IPS-15b (cell line): ENCODE measurements around the gene TAS1R3.

ENCODE experiments used
- H3K27me3 ChIP-seq: one replicate; pipeline ENCODE4 v1.6.1; 2013; ENCODE audit warnings: low read length; ENCODE audit not compliant: control insufficient read depth, insufficient read depth
- H3K36me3 ChIP-seq: one replicate; pipeline ENCODE4 v1.6.1; 2013; ENCODE audit warnings: low read length; ENCODE audit not compliant: control insufficient read depth, insufficient read depth
- H3K4me1 ChIP-seq: one replicate; pipeline ENCODE4 v1.6.1; 2013; ENCODE audit warnings: mild to moderate bottlenecking, low read length; ENCODE audit not compliant: control insufficient read depth, insufficient read depth
- H3K4me3 ChIP-seq: one replicate; pipeline ENCODE4 v1.5.1; 2013; ENCODE audit warnings: low read depth, low read length
- H3K9ac ChIP-seq: one replicate; pipeline ENCODE4 v1.6.1; 2013; ENCODE audit warnings: low read depth, mild to moderate bottlenecking, low read length
- H3K9me3 ChIP-seq: one replicate; pipeline ENCODE4 v1.6.1; 2013; ENCODE audit warnings: mild to moderate bottlenecking, low read length; ENCODE audit not compliant: control insufficient read depth, insufficient read depth

TAS1R3 gene

DNA sequence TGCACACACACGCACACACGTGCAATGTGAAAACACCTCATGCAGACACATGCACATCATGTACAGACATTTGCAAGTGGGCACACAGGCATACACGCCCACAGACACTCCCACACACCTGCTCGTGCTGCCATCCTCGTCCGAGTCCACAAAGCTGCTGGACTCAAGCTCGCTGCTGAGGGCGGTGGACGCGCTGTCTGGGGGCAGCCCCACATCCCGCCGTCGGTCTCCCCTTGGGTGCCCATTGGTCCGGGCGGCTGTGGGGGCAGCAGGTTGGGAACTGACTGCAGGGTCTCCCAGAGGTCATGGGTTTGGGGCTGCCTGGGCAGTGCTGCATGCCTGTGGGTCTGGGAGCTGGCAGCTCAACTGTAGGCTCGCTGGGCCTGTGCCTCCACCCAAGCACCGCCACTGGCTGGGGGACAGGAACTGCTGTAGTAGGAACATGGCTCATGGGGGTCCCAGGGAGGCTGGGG lies 10.5 kb downstream of the TAS1R3 start:
- Histone ChIP-seq H3K4me1 (no peaks in the 10 kb centered on the region), H3K36me3 (peaks cover 34% of the 10 kb centered on the region), H3K9ac (no peak overlapping the region), H3K4me3 (no peak overlapping the region), H3K27me3 (no peaks in the 10 kb centered on the region), H3K9me3 (no peaks in the 10 kb centered on the region)

DNA sequence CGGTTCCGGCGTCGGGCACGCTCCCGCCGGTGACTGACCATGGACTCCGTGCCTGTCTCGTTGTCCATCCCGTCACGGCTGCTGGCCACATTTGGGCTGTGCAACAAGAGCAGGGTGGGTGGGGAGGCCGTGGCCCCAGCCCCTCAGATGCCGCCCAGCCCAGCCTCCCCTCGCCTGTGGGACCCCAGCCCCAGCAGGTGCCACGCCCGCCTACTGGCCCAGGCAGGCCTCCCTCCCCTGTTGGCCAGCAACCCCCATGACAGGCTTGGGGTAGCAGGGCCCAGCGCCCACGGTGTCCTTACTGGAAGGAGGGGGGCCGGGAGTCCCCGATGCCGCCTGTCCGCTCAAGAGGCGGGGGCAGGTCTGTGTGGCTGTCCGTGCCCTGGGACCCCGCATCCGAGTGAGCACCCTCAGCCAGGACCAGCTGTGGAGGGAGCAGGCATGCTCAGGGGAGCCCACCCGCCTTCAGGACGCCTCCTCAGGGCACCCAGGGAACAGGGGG lies 11.0 kb downstream of the TAS1R3 start:
- Histone ChIP-seq H3K27me3 (no peaks in the 10 kb centered on the region), H3K4me1 (no peaks in the 10 kb centered on the region), H3K9ac (no peak overlapping the region), H3K36me3 (peaks cover 29% of the 10 kb centered on the region), H3K9me3 (no peaks in the 10 kb centered on the region), H3K4me3 (no peak overlapping the region)

DNA sequence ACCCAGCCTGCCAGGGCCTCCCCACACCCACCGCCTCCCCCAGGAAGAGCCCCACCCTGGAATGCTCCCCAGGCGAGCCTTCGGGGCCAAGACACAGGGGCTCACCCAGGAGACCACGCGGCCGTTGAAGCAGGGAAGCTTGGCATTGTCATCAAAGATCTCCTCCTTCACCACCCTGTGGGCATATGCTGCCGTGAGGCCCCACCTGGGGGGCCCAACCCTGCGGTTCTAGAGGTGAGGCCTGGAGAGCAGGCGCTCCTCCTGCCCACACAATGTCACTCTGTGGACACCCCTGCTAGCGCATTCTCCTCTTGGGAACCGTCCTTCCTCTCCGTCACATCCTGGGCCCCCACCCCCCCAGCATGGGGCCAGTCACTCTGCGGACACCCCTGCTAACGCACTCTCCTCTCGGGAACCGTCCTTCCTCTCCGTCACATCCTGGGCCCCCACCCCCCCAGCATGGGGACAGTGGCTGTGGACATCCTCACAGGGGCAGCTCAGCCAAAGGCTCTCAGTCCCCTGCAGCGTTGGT lies 11.6 kb downstream of the TAS1R3 start:
- Histone ChIP-seq H3K9ac (no peak overlapping the region), H3K4me1 (no peaks in the 10 kb centered on the region), H3K27me3 (no peaks in the 10 kb centered on the region), H3K9me3 (no peaks in the 10 kb centered on the region), H3K4me3 (no peak overlapping the region), H3K36me3 (peaks cover 26% of the 10 kb centered on the region)

DNA sequence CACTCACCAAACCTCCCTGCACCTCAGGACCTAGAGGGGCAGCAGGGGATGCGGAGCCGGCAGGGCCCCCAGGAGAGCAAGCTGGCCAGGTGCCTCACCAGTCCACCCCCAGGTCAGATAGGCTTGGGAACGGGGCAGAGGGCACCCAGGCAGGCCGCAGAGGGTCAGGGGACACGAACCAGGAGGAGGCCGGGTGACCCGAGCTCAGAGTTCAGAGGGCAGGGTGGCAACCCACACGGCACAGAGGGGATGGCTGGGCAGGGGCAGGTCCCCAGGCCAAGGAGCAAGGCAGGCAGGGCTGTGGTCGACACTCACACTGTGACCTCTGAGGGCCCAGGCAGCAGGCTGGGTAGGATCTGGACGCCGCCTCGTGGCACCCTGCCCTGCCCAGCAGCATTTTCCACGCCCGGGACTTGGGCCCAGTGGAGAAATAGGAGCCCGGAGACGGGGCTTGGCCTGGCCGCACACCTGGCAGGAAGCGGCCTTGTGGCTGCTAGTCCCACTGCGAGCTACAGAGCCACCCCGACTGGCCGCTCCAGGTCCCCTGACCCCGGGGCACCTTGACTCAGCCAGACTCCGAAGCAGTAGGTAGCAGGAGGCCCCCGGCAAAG lies 12.8 kb downstream of the TAS1R3 start:
- Histone ChIP-seq H3K9me3 (no peaks in the 10 kb centered on the region), H3K4me1 (peaks cover 2% of the 10 kb centered on the region), H3K36me3 (peaks cover 16% of the 10 kb centered on the region), H3K27me3 (no peaks in the 10 kb centered on the region), H3K4me3 (no peak overlapping the region), H3K9ac (no peak overlapping the region)

DNA sequence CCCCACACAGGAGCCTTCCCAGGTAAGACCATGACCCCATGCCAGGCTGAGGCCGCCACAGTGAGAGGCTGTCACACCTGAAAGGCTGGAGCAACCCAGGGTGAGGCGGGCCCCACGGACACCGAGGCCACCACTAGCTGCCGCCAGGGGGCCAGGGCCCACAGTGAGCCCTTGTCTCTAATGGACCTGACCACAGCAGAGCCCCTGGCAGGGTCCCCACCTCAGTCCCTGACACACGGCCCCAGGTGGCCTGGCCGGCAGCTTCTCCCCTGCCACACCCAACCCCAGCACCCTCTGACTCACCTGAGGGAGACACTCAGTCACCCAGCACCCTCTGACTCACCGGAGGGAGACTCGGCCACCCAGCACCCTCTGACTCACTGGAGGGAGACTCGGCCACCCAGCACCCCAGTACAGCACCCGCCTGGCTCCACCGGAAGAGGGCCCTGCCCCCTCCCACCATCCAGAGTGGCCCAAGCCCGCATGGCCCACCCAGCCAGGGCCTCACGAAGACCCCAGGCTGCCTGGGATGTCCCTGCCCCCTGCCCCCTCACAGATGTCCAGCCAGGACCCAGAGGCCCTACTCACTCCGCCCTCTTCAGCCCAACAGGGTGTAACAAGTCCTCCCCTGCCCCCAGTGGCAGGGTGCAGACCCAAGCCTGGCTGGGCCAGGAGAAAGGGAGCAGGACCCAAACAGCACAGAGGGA lies 13.7 kb downstream of the TAS1R3 start:
- no peaks in the 10 kb centered on the region for H3K9me3 ChIP-seq
- H3K27me3 ChIP-seq: no peaks in the 10 kb centered on the region
- peaks cover 11% of the 10 kb centered on the region for H3K36me3 ChIP-seq
- H3K9ac ChIP-seq: no peak overlapping the region
- no peak overlapping the region for H3K4me3 ChIP-seq
- H3K4me1 ChIP-seq: peaks cover 2% of the 10 kb centered on the region

DNA sequence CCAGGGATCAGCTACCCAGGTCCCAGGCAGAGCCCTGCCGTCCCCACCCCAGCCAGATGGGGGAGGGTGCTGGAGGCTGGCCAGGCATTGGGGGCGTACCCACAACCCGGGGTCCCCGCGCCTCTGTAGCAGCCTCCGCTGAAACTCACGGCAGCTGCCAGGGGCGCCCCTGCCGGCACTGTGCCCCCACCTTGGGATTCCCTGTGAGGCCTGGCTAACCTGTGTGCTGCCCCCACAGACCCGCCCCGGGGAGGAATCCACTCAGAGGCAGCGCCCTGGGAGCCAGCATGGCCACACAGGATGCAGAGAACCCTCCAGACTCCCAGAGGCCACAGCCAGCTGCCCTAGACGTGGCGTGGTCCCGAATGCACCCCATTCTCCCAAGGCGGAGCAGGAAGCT lies 14.3 kb downstream of the TAS1R3 start:
- no peak overlapping the region for H3K4me3 ChIP-seq
- peaks cover 11% of the 10 kb centered on the region for H3K36me3 ChIP-seq
- no peaks in the 10 kb centered on the region for H3K27me3 ChIP-seq
- peaks cover 2% of the 10 kb centered on the region for H3K4me1 ChIP-seq
- H3K9ac ChIP-seq: no peak overlapping the region
- H3K9me3 ChIP-seq: no peaks in the 10 kb centered on the region

DNA sequence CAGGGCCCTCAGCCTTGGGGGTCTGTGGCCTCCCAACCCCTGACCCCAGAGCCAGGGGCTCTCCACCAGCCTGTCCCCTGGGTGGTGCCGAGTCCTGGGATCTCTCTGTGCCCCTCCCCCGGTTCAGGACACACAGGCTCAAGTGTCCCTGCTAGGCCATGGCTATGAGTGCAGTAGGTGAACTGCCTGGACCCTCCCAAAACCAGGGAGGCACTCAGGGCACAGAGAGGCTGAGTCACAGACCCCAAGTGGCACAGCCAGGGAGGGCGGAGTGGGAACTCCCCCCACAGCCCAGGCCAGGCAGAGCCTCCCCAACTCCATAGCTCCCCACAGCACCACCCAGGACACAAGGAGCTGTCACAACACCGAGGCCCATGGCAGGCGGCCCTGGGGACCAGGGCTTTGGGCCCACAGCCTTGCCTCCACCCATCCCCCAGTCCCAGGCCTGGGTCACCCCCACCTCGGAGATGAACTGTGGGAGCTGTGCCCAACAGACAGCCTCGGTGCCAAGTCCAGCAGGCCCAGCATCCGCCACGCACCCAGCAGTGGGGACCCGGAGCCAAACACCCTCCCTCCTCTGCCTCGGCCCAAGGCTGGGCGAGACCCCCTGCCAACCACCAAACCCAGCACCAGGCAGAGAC lies 14.9 kb downstream of the TAS1R3 start:
- peak overlapping the region; percentile 54 for H3K9ac ChIP-seq
- peaks cover 6% of the 10 kb centered on the region for H3K36me3 ChIP-seq
- H3K27me3 ChIP-seq: no peaks in the 10 kb centered on the region
- H3K9me3 ChIP-seq: no peaks in the 10 kb centered on the region
- no peak overlapping the region for H3K4me3 ChIP-seq
- H3K4me1 ChIP-seq: peaks cover 2% of the 10 kb centered on the region

DNA sequence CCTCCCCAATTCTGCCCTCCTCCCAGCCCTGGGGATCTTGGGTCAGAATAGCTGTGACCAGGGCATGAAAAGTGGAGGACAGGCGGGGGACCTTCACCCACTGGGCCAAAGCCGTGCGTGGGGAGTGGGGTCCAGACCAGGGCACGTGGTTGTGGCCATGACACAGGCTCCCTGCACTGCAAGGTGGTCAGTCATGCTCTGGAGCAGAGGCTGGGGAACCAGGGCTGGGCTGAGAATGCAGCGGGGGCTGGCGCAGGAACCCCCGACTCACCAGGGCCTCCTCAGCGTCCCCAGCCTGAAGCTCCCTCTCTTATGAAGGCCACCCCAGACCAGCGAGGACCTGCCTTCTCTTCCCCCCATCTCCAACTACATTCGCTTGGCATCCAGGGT lies 15.4 kb downstream of the TAS1R3 start:
- H3K9ac ChIP-seq: no peak overlapping the region

DNA sequence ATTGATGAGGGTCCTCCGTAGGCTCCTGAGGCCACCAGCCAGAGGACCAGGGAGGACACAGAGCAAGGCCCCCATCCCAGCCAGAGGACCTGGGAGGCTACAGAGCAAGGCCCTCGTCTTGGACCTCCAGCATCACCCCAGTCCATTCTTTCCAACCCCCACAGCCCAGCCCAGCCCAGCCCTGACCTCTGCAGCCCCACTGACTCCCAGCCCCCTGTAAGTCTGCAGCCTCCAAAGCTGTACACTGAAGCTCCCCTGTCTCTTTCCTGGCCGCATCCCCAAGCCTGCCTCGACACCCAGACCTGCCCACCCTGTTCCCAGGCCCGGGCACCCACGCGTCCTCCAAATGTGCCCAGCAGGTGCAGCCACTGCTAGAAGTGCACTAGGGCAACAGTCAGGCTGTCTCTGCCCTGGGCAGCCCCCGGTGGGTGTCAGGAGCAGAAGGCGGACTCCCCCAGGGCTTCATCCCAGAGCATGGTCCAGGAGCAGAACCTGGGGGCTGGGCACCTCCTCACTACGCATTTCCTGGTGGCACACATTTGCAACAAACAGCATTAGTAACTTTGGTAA lies 16.0 kb downstream of the TAS1R3 start:
- H3K27me3 ChIP-seq: no peaks in the 10 kb centered on the region
- H3K4me1 ChIP-seq: peaks cover 2% of the 10 kb centered on the region
- H3K36me3 ChIP-seq: no peaks in the 10 kb centered on the region
- no peak overlapping the region for H3K9ac ChIP-seq
- H3K9me3 ChIP-seq: no peaks in the 10 kb centered on the region
- peak overlapping the region; percentile 52 for H3K4me3 ChIP-seq

More for the DNA sequence above, 15.4 kb downstream of the TAS1R3 start:
- Histone ChIP-seq H3K9me3 (no peaks in the 10 kb centered on the region), H3K4me1 (peaks cover 2% of the 10 kb centered on the region), H3K27me3 (no peaks in the 10 kb centered on the region), H3K4me3 (no peak overlapping the region), H3K36me3 (peaks cover under 1% of the 10 kb centered on the region)

DNA sequence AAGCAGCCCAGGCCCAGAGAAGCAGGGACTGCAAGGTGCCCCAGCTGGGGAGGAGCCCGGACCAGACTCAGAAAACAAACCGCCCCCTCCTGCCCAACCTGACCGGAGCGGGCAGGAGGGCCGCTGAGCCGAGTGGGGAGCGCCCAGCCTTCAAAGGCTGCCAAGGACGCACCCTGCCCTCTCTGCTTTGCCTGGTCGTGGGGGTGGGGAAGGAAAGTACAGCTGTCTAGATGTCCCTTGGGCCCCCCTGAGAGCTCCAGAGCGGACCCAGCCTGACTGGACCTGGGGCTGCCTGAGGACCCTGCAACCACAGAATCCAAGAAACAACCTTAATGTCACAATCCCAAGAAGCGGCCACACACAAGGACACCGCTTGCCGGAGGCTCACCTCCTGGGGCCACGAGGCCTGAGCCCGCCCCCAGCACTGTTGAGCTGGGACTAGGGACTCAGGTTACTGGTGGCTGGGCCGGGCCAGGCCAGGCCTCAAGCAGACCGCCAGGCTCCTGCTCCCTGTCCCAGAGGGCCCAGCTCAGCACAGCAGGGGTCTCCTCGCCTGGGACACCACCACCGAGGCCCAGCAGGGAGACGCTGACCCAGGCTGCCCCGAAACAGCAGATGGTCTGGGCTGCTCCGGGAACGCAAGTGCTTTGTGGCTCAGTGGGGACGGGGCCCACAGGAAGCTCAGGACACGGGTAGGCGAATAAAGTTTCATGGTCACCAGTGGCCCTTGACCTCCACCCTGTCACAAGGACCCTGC lies 16.8 kb downstream of the TAS1R3 start:
- H3K36me3 ChIP-seq: no peaks in the 10 kb centered on the region
- no peaks in the 10 kb centered on the region for H3K9me3 ChIP-seq
- H3K4me1 ChIP-seq: peaks cover 2% of the 10 kb centered on the region
- peak overlapping the region; percentile 52 for H3K4me3 ChIP-seq
- H3K9ac ChIP-seq: peak overlapping the region; percentile 24
- H3K27me3 ChIP-seq: no peaks in the 10 kb centered on the region
